MM.1S (cell line): Measurements from ENCODE around the gene TNIP1.

Experiments used
- DNase-seq: peaks from one replicate; pipeline ENCODE4 v3.0.0-alpha.2; 2015
- H2AFZ ChIP-seq: fragments of 300-600 bp; sonication (generic); 2 replicates; pipeline ENCODE4 v1.6.0; 2016; ENCODE audit warnings: antibody characterized with exemption, low read length
- H3F3A ChIP-seq: fragments of 300-600 bp; sonication (generic); 2 replicates; pipeline ENCODE4 v1.6.1; 2016; ENCODE audit warnings: mild to moderate bottlenecking, antibody characterized with exemption, low read length, moderate library complexity, mixed read lengths; ENCODE audit not compliant: insufficient read depth
- H3K27ac ChIP-seq: fragments of 300-600 bp; sonication (generic); 2 replicates; pipeline ENCODE4 v1.5.1; 2016; ENCODE audit warnings: mild to moderate bottlenecking, low read length
- H3K27me3 ChIP-seq: fragments of 300-600 bp; sonication (generic); replicated peaks from 2 replicates; pipeline ENCODE4 v1.6.0; 2016; ENCODE audit warnings: low read length; ENCODE audit not compliant: insufficient read depth
- H3K36me3 ChIP-seq: fragments of 300-600 bp; sonication (generic); replicated peaks from 2 replicates; pipeline ENCODE4 v1.6.1; 2016; ENCODE audit warnings: mild to moderate bottlenecking, low read length, mixed read lengths; ENCODE audit not compliant: insufficient read depth
- H3K4me1 ChIP-seq: fragments of 300-600 bp; sonication (generic); 2 replicates; pipeline ENCODE4 v1.6.1; 2016; ENCODE audit warnings: low read length, mixed read lengths
- H3K4me2 ChIP-seq: fragments of 300-600 bp; sonication (generic); 2 replicates; pipeline ENCODE4 v1.6.0; 2016; ENCODE audit warnings: low read depth, low read length
- H3K4me3 ChIP-seq: fragments of 300-600 bp; sonication (generic); 2 replicates; pipeline ENCODE4 v1.5.1; 2016; ENCODE audit warnings: low read length, mixed read lengths
- H3K79me2 ChIP-seq: fragments of 300-600 bp; sonication (generic); 2 replicates; pipeline ENCODE4 v1.6.1; 2016; ENCODE audit warnings: mixed run types, low read length, mixed read lengths
- H3K9ac ChIP-seq: fragments of 300-600 bp; sonication (generic); 2 replicates; pipeline ENCODE4 v1.6.1; 2016; ENCODE audit warnings: low read length, mixed read lengths
- H3K9me2 ChIP-seq: fragments of 300-600 bp; sonication (generic); replicated peaks from 2 replicates; pipeline ENCODE4 v1.6.1; 2016; ENCODE audit warnings: mild to moderate bottlenecking, low read length, mixed read lengths; ENCODE audit not compliant: insufficient read depth
- H3K9me3 ChIP-seq: fragments of 300-600 bp; sonication (generic); replicated peaks from 2 replicates; pipeline ENCODE4 v1.6.1; 2016; ENCODE audit warnings: mild to moderate bottlenecking, low read length, mixed read lengths; ENCODE audit not compliant: insufficient read depth
- H4K20me1 ChIP-seq: fragments of 300-600 bp; sonication (generic); 2 replicates; pipeline ENCODE4 v1.6.1; 2016; ENCODE audit warnings: mild to moderate bottlenecking, low read length, moderate library complexity, mixed read lengths; ENCODE audit not compliant: insufficient read depth
- CTCF ChIP-seq: fragments of 300-600 bp; sonication (generic); IDR thresholded peaks from 2 replicates; pipeline ENCODE4 v1.5.1; 2016; ENCODE audit warnings: antibody characterized with exemption, low read length, mixed read lengths
- EZH2 ChIP-seq: fragments of 300-600 bp; sonication (generic); optimal IDR thresholded peaks from 2 replicates; pipeline ENCODE3; 2017; ENCODE audit warnings: low read depth, mild to moderate bottlenecking, antibody characterized with exemption, low read length, mixed read lengths
- EZH2phosphoT487 ChIP-seq: fragments of 300-600 bp; sonication (generic); IDR thresholded peaks from 2 replicates; pipeline ENCODE4 v1.6.1; 2018; ENCODE audit warnings: antibody characterized with exemption, low read length

TNIP1 gene

GRCh38 chr5:151063142-151063989, 17.5 kb downstream of the TNIP1 start:
- Histone ChIP-seq H4K20me1 (no peaks in the 10 kb centered on the region; the same call in 1 of the 2 replicates), H3K4me3 (no peak overlapping the region), H3K9ac (no peak overlapping the region), H3K9me3 (no peaks in the 10 kb centered on the region), H3K27me3 (no peaks in the 10 kb centered on the region), H3K9me2 (no peaks in the 10 kb centered on the region), H3F3A (peaks cover 18% of the 10 kb centered on the region), H3K27ac (no peak overlapping the region), H3K4me2 (no peak overlapping the region), H3K79me2 (peaks cover 63% of the 10 kb centered on the region), H3K36me3 (no peaks in the 10 kb centered on the region; the same call in 1 of the 2 replicates), H3K4me1 (peaks cover 54% of the 10 kb centered on the region), H2AFZ (no peak overlapping the region)
- TF ChIP-seq CTCF (no peak), EZH2 (no peak), EZH2phosphoT487 (no peak)
- DNase-seq = no peak

GRCh38 chr5:151062405-151063141, 18.3 kb downstream of the TNIP1 start:
- Histone ChIP-seq H3K9ac (no peak overlapping the region), H2AFZ (no peak overlapping the region), H3K27me3 (no peaks in the 10 kb centered on the region), H3K9me2 (no peaks in the 10 kb centered on the region), H3K27ac (no peak overlapping the region), H3F3A (peaks cover 19% of the 10 kb centered on the region), H3K4me1 (peaks cover 58% of the 10 kb centered on the region), H3K36me3 (no peaks in the 10 kb centered on the region; the same call in 1 of the 2 replicates), H4K20me1 (no peaks in the 10 kb centered on the region; the same call in 1 of the 2 replicates), H3K4me3 (no peak overlapping the region), H3K9me3 (no peaks in the 10 kb centered on the region), H3K79me2 (peaks cover 55% of the 10 kb centered on the region), H3K4me2 (no peak overlapping the region)
- no peak for DNase-seq
- TF ChIP-seq EZH2phosphoT487 (no peak), CTCF (no peak), EZH2 (no peak)

- H3K9me3 ChIP-seq = no peaks in the 10 kb centered on the region
- no peak overlapping the region for H2AFZ ChIP-seq
- H3K9me2 ChIP-seq = no peaks in the 10 kb centered on the region
- no peak overlapping the region for H3K4me3 ChIP-seq
- H3K27me3 ChIP-seq = no peaks in the 10 kb centered on the region
- H4K20me1 ChIP-seq = no peaks in the 10 kb centered on the region; the same call in 1 of the 2 replicates
- peaks cover 44% of the 10 kb centered on the region for H3K79me2 ChIP-seq
- H3K36me3 ChIP-seq = no peaks in the 10 kb centered on the region; the same call in none of the 2 replicates
- H3K4me2 ChIP-seq = no peak overlapping the region
- H3K9ac ChIP-seq = no peak overlapping the region
- peaks cover 41% of the 10 kb centered on the region for H3K4me1 ChIP-seq
- no peak for TF ChIP-seq EZH2phosphoT487
- no peak for TF ChIP-seq CTCF
- TF ChIP-seq EZH2 = no peak
- no peak overlapping the region for H3K27ac ChIP-seq
- peaks cover 14% of the 10 kb centered on the region for H3F3A ChIP-seq
- DNase-seq = no peak
Measured at GRCh38 chr5:151060742-151061141, 20.1 kb downstream of the TNIP1 start.
